ENCODE data around the gene TOMM40L.
"Not testable (repeated sequence)": the region's sequence is repeated elsewhere in the genome, so short reads cannot be mapped to it uniquely, and the experiment has no call there.

The TOMM40L gene

DNA sequence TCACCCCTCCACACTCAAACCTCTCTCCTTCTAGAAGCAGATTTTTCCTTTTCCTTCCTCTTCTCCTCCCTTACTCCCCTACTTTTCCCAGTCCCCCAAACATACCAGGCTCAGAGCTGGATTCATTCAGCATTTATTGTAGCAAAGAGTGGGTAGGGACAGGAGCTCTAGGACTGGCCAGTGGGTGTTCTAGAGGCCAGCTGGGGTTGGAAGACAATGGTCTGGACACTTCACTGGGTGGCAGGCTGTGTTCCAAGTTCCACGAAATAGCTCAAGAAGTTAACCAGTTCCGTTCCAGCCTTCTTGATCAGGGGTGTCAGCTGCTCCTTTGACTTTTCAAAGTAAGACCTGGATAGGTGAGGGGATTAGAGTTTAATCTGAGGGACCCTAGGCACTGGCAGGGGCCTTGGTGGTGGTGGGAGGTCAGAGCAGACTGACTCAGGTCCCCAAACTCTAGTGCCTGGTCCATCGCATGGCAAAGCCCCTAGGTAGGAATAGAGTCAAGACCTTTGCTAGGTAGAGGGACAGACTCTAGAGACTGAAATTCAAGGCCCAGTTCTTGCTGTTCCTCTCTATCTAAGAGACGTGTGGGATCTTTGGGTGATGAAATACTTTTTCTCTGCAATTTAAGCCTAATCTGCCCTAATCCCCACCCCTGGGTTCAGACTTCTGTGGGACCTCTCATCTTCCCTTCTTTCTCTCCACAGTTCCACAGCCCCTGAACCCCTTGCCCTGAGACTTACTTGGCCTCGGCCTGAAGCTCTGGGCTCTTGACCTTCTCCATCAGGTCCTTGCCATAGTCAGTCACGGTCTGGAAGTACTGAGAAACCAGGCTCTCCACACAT lies 3.5 kb upstream of the TOMM40L start:
- DNase-seq (ENCODE audit: low spot score) = no peak

DNA sequence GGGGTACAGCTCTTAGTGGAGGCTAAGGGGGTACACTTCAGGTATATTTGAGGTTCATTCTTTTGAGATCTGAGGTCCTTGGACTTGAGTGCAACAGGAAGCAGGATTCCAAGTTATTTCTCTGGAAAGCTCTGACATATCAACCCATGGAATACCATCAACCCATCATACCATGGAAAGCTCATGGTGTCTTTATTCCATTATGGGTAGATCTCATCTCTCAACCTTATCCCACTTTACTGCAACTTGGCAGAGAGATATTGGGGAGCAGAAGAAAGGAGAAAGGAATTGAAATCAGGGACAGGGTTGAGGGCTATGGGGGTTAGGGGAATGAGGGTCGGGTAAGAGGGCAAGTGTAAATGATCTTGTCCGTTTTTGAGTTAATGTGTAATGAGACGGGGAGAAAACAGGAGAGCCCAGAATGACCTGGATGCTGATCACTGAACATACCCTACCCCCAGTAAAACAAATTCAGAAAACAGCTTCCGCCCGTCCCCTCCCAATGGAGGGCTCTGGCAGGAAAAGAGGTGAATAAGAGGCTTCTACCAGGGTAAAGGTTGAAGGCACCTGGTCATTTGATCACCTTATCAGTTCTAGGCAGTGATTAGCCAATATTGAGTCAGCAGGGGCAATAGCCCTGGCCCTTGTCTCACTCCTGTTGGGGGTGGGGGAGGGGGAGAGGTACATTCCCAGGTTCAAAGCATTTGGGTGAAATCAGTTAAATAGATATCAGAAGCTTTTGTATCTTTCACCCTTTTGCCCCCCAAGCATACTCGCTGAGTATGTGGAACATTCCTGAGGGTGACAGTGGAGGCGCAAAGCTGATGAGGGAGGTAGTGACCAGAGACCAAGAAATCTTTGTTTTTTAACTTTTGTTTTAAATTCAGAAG lies 1.8 kb upstream of the TOMM40L start:
- no peak for DNase-seq (ENCODE audit: low spot score)

DNA sequence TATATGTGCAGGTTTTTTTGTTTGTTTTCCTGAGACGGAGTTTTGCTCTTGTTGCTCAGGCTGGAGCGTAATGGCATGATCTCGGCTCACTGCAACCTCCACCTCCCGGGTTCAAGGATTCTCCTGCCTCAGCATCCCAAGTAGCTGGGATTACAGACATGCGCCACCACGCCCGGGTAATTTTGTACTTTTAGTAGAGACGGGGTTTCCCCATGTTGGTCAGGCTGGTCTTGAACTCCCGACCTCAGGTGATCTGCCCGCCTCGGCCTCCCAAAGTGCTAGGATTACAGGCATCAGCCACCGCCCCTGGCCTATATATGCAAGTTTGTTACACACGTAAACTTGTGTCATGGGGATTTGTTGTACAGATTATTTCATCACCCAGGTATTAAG lies 1.2 kb upstream of the TOMM40L start:
- not testable (repeated sequence) for DNase-seq (ENCODE audit: low spot score)

DNA sequence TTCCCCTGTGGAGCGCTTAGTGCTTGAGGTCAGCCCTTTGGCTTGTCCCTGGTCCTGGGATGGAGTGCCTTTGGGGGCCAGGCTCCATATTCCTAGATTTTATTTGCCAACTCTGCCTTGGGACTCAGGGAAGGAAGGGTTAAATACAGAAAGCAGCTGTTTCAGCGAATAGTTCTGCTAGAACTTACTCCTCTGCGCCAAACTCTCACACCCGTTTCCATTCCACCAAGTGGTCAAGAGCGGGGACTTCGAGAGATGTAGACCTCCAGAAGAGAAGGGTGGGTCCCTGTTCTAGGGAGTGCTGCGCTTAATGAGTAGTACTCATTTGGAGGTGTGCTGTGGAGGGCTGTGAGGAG lies 704 bp upstream of the TOMM40L start:
- no peak for DNase-seq (ENCODE audit: low spot score)

DNA sequence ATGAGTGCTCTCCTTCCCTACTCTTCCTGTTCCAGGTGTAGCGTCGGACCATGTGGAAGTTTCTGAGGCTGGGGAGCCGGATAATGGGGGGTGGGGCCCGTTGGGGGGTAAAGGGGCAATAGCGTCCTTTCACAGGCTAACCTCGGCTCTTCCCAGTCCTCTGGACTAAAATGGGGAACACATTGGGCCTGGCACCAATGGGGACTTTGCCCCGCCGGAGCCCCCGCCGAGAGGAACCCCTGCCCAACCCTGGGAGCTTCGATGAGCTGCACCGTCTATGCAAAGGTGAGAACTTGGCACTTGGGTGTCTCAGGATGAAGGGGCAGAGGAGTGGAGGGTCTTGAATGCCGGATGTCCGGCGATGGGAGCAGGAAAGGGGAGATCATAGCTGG lies 456 bp downstream of the TOMM40L start:
- DNase-seq (ENCODE audit: low spot score) = no peak

DNA sequence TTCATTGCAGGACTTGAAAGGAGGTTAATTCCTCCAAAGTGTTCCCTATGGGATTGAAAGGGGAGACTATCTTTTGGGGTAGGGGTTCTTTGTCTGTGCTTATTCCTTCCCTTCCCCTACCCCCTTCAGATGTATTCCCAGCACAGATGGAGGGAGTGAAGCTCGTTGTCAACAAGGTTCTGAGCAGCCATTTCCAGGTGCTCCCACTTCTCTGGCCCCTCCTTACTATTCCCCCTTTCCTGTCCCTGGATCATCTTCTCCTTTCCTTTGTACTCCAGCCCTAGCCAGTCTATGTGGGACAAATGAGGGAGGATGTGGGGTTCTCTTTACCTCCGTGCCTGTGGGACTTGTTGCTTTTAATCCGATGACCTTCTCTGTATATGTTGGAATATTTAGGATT lies 899 bp downstream of the TOMM40L start:
- DNase-seq (ENCODE audit: low spot score) = no peak

DNA sequence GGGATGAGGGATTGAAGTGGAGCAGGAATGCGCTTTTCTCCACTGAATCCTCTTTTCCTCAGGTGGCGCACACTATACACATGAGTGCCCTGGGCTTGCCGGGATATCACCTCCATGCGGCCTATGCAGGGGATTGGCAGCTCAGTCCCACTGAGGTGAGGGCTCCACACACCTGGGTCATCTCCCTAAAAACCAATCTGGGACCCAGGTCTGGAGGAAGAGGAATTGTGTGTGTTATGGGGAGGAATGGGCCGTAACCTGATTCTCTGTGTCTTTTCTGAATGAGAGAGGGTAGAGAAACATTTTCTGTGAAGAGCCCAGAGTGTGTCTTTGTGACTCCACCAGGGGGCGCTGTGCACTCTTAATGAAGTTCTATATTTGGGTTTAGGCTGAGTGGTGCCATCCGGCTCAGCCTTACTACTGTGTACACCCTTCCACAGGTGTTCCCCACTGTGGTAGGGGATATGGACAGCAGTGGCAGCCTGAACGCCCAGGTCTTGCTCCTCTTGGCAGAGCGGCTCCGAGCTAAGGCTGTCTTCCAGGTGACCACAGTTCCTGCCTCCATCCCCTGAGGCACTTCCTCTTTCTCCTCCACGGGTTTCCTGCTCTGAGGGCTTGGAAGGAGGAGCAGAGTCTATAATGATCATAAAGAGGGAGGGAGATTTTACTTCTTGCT lies 1.5 kb downstream of the TOMM40L start:
- peak; percentile 77 for DNase-seq (ENCODE audit: low spot score)

DNA sequence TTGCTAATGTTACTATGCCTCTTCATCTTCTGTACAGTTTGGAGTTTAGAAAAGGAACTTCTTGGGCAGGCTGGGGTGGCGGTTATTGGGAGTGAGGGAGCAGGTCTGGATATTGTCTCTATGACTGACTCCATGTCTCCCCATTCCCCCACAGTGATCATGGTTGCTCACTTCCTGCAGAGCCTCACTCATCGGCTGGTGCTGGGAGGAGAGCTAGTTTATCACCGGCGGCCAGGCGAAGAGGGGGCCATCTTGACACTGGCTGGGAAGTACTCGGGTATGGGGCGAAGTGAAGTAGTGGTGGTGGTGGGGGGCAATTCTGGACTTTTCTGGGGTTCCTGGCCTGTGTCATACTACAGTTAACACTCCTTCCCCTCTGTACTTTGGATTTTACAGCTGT lies 2.2 kb downstream of the TOMM40L start:
- DNase-seq (ENCODE audit: low spot score) = no peak

DNA sequence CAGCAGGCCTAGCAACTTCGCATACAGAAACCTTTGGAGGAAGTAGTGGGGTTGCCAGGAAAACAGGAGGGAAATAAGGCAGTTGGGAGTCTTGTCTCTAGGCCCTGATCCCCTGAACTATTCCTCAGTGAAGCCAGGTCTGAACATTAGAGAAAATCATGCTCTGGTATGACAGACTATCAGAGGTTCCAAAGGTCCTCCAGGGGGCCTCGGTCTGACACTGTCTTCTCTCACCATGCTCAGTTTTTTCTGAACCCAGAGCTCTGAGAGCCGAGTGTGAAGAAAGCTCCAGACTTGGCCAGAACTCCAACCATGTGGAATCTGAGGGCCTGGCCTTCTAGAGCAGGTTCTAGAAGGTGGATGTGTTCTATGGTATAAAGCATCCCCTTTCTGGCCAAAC lies 4.0 kb downstream of the TOMM40L start:
- DNase-seq (ENCODE audit: low spot score) = no peak

DNA sequence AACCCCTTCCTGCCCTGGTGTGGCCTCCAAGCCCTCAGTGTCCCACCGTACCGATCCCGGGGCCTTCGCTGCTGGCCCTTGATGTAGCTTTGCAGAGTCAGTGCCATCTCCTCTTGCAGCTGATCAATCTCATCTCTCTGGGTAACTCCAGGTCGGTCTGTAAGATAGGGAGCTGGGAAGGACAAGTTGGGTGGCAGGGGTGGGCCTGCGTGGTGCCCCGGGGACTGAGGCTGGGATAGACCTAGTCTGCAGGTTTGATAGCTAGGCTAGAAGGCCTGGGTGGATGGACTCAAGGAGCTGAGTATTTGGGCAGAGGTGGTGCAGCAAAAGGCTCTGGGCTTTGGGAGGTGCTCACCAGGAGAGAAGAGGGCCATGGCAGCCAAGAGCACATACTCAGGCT lies 4.9 kb downstream of the TOMM40L start:
- DNase-seq (ENCODE audit: low spot score) = no peak

DNA sequence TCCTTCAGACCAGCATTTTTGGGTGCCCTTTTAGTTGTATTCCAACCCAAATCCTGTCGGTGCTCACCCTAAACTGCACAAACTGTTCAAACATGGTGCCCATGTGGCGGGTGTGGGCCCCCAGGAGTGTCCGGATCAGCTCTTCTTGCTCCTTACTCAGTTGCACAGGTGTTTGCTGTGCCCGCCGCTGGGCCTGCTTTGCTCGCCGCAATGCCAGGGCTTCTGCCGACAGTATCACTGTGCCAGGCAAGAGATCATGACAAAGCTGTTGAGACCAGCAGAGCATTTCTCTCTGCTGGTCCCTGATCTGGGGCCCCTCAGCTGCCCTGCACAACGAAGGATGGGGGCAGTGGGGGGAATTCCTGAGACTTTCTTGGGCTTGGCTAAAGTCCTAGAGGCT lies 7.2 kb downstream of the TOMM40L start:
- no peak for DNase-seq (ENCODE audit: low spot score)

DNA sequence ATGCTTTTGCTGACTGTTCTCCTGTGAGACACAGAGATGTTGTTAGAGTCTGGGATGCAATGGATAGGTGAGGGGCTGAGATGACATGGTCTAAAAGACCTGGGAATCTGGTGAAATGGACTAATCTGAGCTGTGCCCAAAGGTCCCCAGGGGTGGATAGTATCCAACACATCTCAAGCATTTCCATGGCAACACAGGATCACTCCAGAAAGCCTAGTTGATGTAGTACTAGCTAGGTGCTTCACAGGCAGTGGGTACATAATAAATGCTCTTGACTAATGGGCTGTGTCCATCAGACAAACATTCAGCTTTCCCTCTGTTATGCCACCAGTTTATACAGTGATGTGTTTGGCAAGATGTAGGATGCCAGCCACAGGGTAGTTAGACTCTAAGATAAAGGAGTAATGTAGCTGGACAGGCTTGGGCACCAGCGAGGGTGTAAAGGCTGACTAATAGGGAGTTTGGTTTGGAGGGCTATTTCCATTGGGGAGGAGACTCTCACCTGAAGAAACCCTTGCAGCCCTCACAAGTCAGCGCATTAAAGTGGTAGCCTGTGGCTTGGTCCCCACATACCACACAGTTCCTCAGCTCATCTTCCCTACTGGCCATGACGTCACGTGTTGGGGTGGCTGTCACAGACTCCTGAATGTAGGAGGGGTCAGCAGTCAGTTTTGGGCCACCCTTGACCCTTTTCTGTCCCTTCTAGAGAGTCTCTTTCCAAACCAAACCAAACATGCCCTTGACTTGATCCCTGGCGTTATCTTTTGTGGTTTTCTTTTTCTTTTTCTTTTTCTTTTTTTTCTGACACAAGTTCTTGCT lies 10.3 kb downstream of the TOMM40L start:
- DNase-seq (ENCODE audit: low spot score) = no peak

DNA sequence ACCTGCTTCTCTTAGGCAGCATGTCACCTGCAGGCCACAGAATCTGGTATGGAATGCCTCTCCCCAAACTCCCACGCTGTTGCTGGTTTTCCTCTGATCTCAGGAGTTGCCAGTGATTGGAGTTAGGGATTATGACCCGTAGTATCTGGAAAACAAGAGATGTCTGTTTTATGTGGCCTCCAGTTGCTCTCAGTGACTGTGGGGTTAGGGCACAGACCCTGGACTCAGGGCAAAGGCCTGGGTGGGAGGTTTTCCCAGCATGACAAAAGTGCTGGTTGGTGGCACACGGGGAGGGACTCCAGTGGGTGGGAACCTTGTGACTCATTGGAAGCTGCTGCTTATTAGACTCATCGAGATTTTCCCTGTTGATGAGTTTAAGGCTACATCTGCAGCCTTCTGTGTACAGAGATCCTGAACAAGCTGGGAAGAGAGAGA lies 12.2 kb downstream of the TOMM40L start, which contains the start of gene NR1I3:
TSS of gene NR1I3 (minus strand) at position 165 of the 435 bp plus-strand sequence. CDS start 1,638 bp downstream, outside the sequence.
- no peak for DNase-seq (ENCODE audit: low spot score)

DNA sequence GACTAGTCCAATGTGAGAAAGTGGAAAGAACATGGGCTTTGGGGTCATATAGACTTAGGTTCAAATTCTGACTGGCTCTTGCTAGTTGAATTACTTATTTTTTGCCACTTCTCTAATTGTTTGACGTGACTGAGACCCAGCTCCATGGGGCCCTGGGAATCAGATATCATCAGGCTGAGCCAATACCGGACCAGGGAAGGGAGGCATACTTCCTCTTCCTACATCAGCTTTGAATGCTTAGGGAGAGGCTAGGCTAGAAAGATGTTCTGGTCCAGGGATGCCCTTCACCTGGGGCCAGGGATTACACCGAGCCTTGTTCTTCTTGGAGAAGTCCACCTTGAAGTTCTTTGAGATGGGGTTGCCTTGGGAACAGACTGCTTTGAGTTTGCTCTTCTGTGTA lies 15.8 kb downstream of the TOMM40L start:
- DNase-seq (ENCODE audit: low spot score) = no peak

DNA sequence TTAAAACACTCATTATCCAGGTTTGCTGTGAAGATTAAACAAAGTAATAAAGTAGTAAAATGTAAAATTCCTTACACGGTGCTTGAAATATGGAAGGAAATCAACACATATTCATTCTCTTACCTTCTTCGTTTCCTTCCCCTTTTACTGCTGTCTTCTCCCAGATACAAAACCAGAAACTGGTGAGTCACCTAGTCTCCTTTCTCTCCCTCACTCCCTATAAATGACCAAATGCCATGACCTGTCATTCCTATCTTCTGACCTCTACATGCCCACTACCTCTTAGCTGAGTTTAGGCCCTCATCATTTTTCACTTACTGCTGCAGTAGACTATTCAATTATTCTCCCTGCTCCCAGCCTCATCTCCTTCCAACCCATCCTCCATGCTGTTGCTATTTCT lies 16.5 kb downstream of the TOMM40L start:
- no peak for DNase-seq (ENCODE audit: low spot score)

DNA sequence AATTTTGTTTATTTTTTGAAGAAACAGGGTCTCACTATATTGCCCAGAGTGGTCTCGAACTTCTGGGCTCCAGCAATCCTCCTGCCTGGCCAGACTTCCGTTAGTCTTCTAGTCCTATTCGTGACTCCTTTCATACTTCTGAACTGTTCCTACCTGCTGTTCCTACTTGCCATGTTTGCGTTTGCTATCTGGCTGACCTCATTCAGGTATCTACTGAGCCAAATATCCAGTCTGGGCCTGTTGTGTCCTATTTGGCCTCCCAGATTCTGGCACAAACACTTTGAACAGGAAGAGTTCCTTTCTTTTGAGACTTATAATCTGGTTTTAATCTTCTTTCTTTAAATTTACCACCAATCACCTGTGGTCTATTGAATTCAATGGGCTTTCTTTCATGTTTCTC lies 19.0 kb downstream of the TOMM40L start:
- DNase-seq (ENCODE audit: low spot score) = no peak

DNA sequence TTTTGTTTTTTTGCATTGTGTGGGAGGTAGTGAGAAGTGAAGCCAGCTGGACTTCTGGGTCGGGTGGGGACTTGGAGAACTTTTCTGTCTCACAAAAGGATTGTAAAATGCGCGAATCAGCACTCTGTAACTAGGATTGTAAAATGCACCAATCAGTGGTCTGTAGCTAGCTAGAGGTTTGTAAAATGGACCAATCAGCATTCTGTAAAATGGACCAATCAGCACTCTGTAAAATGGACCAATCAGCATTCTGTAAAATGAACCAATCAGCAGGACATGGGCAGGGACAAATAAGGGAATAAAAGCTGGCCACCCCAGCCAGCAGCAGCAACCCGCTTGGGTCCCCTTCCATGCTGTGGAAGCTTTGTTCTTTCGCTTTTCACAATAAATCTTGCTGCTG lies 24.2 kb downstream of the TOMM40L start:
- DNase-seq (ENCODE audit: low spot score) = not testable (repeated sequence)

DNA sequence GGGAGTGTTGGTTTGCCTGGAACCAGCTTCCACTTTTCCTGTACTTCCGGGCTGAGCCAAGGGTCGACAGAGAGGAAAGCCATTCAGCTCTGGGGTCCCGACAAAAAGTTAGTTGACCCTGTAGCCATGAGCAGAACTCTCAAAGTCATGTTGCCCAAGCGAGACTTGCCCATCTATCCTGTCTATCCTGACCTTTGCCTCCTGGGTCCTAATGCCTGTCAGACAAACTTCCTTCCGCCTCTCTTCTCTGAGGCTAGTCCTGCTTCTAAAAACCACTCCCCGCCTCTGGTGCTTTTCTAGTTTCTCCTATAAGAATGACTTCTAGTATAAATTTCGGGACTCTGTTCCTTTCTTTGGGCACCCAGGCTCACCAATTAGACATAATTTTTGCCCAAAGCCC lies 25.0 kb downstream of the TOMM40L start:
- DNase-seq (ENCODE audit: low spot score) = no peak

DNA sequence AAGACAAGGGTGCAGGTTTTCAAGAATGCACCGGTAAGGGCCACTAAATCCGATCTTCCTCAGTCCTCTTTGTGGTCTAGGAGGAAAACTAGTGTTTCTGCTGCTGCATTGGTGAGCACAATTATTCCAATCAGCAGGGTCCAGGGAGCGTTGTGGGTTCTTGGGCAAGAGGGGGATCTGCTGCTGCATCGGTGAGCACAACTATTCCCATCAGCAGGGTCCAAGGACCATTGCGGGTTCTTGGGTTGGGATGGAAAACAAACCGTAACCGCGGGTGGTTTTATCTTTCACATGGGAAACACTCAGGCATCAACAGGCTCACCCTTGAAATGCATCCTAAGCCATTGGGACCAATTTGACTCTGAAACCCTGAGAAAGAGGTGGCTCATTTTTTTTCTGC lies 25.7 kb downstream of the TOMM40L start:
- no peak for DNase-seq (ENCODE audit: low spot score)

DNA sequence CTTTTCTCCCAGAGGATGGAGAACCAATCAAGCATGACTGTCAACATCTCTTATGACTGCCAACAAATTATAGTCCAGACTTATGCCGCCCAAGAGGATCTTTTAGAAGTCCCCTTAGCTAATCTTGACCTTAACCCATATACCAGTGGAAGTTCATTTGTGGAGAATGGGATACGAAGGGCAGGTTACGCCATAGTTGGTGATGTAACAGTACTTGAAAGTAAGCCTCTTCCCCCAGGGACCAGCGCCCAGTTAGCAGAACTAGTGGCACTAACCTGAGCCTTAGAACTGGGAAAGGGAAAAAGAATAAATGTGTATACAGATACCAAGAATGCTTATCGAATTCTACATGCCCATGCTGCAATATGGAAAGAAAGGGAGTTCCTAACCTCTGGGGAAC lies 29.4 kb downstream of the TOMM40L start:
- not testable (repeated sequence) for DNase-seq (ENCODE audit: low spot score)

DNA sequence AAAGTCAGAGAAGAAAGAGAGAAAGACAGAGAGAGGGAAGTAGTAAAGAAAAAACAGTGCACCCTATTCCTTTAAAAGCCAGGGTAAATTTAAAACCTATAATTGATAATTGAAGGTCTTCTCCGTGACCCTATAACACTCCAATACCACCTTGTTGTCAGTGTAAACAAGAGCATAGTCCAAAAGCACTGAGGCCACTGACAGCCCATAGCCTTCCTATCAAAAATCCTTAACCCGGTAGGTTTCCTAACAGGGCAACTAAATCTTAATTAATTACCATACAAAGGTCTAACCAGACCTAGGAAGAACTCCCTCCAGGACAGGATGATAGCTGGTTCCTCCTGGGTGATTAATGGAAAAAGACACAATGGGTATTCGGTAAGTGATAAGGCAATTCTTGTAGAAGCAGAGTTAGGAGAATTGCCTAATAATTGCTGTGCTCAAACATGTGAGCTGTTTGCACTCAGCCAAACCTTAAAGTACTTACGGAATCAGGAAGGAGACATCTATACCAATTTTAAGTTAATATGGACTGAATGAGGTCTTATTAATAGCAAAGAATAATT lies 30.2 kb downstream of the TOMM40L start:
- not testable (repeated sequence) for DNase-seq (ENCODE audit: low spot score)

All from iPS-NIHi11 (cell line).